HepG2 (cell line): Measurements from ENCODE around the gene MYH9. TPM values are rescaled to one million over a fixed set of nuclear protein-coding genes. Genes with fewer than 3 reads are reported as not detected.

Experiments used
- RERE ChIP-seq: IDR thresholded peaks from 2 replicates; pipeline ENCODE4 v1.6.1; 2016; ENCODE audit warnings: low read depth, missing genetic modification reagents, missing compliant biosample characterization
- REST ChIP-seq, 2 experiments: IDR thresholded peaks; 2 replicates each; pipeline ENCODE4 v1.6.1; 2011 to 2012; ENCODE audit warnings: low read length in 2 of 2, borderline replicate concordance in 1 of 2, low read depth in 1 of 2, mild to moderate bottlenecking in 1 of 2, moderate library complexity in 1 of 2
- SAFB2 ChIP-seq: sonication (generic); formaldehyde crosslinking; IDR thresholded peaks from 2 replicates; pipeline ENCODE4 v1.5.1; 2020; ENCODE audit warnings: missing genetic modification reagents, low read depth, mild to moderate bottlenecking, borderline replicate concordance
- SNAPC4 ChIP-seq: sonication (generic); formaldehyde crosslinking; IDR thresholded peaks from 2 replicates; pipeline ENCODE4 v1.4.0; 2020; ENCODE audit warnings: mild to moderate bottlenecking, missing genetic modification reagents
- SNRNP70 ChIP-seq: fragments of 200-400 bp; formaldehyde crosslinking; IDR thresholded peaks from 2 replicates; pipeline ENCODE4 v1.6.1; 2017; ENCODE audit warnings: mild to moderate bottlenecking, low read depth, low read length, moderate library complexity
- TBL1XR1 ChIP-seq: fragments of 150-350 bp; IDR thresholded peaks from 2 replicates; pipeline ENCODE4 v1.6.1; 2014; ENCODE audit warnings: borderline replicate concordance, low read length; ENCODE audit not compliant: partially characterized antibody
- ZBTB14 ChIP-seq: sonication (generic); formaldehyde crosslinking; IDR thresholded peaks from 2 replicates; pipeline ENCODE4 v1.4.0; 2020; ENCODE audit warnings: missing genetic modification reagents
- ZNF18 ChIP-seq: sonication (generic); formaldehyde crosslinking; IDR thresholded peaks from 2 replicates; pipeline ENCODE4 v1.8.0; 2022; ENCODE audit warnings: mild to moderate bottlenecking, missing genetic modification reagents; ENCODE audit not compliant: insufficient replicate concordance
- polyA plus RNA-seq, 8 experiments: library from polyadenylated mRNA; depleted of rRNA in 3 of 8; stranded (reverse) in 7 of 8; unstranded in 1 of 8; fragments of >200 nt; fragmentation: Illumina TruSeq in 4 of 8; extraction: Trizol in 4 of 8; gene quantifications; 2 replicates each; pipeline versions ENCODE4 v1.2.1 to v1.2.3, GENCODE V29; 2011 to 2016; ENCODE audit warnings: low read depth in 4 of 8, missing spikeins in 1 of 8, mixed read lengths in 1 of 8; ENCODE audit not compliant: insufficient read depth in 1 of 8
- total RNA-seq, 5 experiments: library from RNA; depleted of rRNA; stranded (reverse); fragments of >200 nt; fragmentation: Illumina TruSeq; extraction: Trizol; gene quantifications; 2 replicates each; pipeline ENCODE4 v1.2.3, GENCODE V29; 2016; ENCODE audit warnings: low read depth in 1 of 5

MYH9 gene
- total and polyA plus RNA-seq, 2 of the 13 experiments (the other 11 are each of a cell fraction or from before 2014, with no cell fraction given): 50.7 to 98.5 TPM

- TF ChIP-seq ZBTB14 (CRISPR knock-in tag): no peak
- no peak for TF ChIP-seq SNRNP70
- TF ChIP-seq ZNF18 (CRISPR knock-in tag): peak; percentile 36
- no peak for TF ChIP-seq REST (IDR thresholded peaks at IDR 0.05; ENCODE audit: borderline replicate concordance in 1 of 2, low read depth in 1 of 2, low read length in 2 of 2)
- TF ChIP-seq RERE (CRISPR knock-in tag): no peak
- TF ChIP-seq TBL1XR1: no peak
- no peak for TF ChIP-seq SNAPC4
- TF ChIP-seq SAFB2: no peak
Measured at GRCh38 chr22:36422287-36423014, 34.7 kb upstream of the MYH9 start (continued).
